Mucosa of rectum (tissue), 2 donors: ENCODE measurements around the gene CHEK1.

ENCODE experiments used
- H3K27ac ChIP-seq, 2 donors: one replicate each; pipeline ENCODE4 v1.7.0; 2013; ENCODE audit warnings: inconsistent platforms in 2 of 2, low read depth in 2 of 2, low read length in 2 of 2
- H3K27me3 ChIP-seq, 2 donors: one replicate each; pipeline ENCODE4 v1.7.0; 2013; ENCODE audit warnings: low read length in 2 of 2; ENCODE audit not compliant: control insufficient read depth in 2 of 2, insufficient read depth in 2 of 2
- H3K36me3 ChIP-seq, 2 donors: one replicate each; pipeline ENCODE4 v1.7.0; 2013; ENCODE audit warnings: low read length in 2 of 2; ENCODE audit not compliant: control insufficient read depth in 2 of 2, insufficient read depth in 2 of 2
- H3K4me1 ChIP-seq, 2 donors: one replicate each; pipeline ENCODE4 v1.7.0; 2013; ENCODE audit warnings: low read length in 2 of 2, mild to moderate bottlenecking in 1 of 2; ENCODE audit not compliant: control insufficient read depth in 2 of 2, insufficient read depth in 2 of 2
- H3K4me3 ChIP-seq, 2 donors: one replicate each; pipeline ENCODE4 v1.7.0; 2013; ENCODE audit warnings: low read length in 2 of 2
- H3K9ac ChIP-seq, 2 donors: one replicate each; pipeline ENCODE4 v1.7.0; 2013; ENCODE audit warnings: low read length in 2 of 2, low read depth in 1 of 2, mild to moderate bottlenecking in 1 of 2
- H3K9me3 ChIP-seq, 2 donors: one replicate each; pipeline ENCODE4 v1.7.0; 2013; ENCODE audit warnings: low read length in 2 of 2; ENCODE audit not compliant: control insufficient read depth in 2 of 2
- donor health status: healthy.
- donor health status: Normal muscosa, but diverticular disease.

CHEK1 gene

GRCh38 chr11:125625225-125625629 is 264 bp downstream of the CHEK1 start:
- Histone ChIP-seq H3K4me3 (peak overlapping the region; percentile 80 to 92), H3K36me3 (peaks cover 12% of the 10 kb centered on the region in 2 donors), H3K27me3 (no peaks in the 10 kb centered on the region), H3K4me1 (peaks cover 9 to 13% of the 10 kb centered on the region in 2 donors), H3K9ac (peak overlapping the region; percentile 89 to 90), H3K27ac (peak overlapping the region; percentile 94 to 98), H3K9me3 (no peaks in the 10 kb centered on the region)

DNA sequence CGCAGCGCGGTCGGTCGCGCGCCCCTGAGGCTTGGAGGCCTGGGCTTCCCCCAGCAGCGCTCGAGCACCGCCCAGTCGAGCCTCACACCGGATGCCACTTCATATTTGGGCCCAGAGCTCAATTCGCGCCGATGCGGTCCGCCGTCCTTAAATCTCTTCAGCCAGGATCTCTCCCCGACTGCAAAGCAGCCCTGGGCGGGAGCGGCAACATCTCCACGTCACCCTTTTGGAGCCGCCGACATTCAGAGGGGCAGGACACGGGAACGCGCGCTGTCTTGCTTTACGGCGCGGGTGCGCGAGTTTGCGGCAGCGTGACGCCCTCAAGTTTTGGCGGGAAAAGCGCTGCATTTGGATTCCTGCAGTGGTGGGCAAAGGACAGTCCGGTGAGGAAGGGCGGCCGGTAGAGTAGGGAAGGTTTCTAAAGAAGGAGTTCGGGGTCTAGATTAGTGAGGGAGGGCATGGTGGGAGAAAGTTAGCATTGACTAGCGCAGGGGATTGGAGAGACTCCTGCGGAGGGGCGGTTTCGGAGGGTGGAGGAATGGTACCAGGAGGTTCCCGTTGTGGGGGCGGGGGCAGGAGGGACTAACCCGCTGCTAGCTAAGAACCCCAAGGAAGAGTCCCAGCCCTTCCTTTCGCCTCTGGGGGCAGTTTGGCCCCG is 796 bp downstream of the CHEK1 start:
- peak overlapping the region; percentile 80 to 92 for H3K4me3 ChIP-seq
- peak overlapping the region; percentile 94 to 98 for H3K27ac ChIP-seq
- no peaks in the 10 kb centered on the region for H3K9me3 ChIP-seq
- peak overlapping the region; percentile 89 to 90 for H3K9ac ChIP-seq
- peaks cover 8% of the 10 kb centered on the region in 2 donors for H3K36me3 ChIP-seq
- H3K27me3 ChIP-seq, result no peaks in the 10 kb centered on the region
- peaks cover 9 to 13% of the 10 kb centered on the region in 2 donors for H3K4me1 ChIP-seq

DNA sequence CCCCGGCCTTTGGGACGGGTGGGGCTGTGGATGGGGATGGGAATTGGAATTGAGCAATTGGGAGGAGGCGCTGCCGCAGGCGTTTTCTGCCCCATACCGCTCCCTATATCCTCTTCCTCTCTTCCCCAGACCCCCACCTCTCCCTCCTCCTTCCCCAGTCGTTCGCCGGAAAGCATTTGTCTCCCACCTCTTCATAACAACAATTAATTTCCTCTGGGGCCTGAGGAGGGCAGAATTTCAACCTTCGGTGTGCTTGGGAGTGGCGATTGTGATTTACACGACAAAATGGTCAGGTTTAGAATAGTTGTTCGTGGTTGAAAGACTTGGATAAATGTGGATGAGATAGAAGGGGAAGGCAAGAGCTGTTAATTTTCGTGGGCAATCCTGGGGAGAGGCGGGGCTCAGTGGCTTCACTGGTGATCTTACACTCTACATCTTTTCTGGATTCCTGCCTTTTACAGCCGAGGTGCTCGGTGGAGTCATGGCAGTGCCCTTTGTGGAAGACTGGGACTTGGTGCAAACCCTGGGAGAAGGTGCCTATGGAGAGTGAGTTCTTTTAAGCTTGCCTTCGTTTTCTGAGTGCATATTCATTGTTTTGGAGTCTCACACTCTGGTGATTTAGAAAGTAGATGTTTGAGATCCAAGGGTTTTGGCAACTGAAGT is 1.5 kb downstream of the CHEK1 start:
- Histone ChIP-seq H3K27ac (peak overlapping the region; percentile 94 to 98), H3K9ac (peak overlapping the region; percentile 89 to 90), H3K9me3 (no peaks in the 10 kb centered on the region), H3K4me3 (peak overlapping the region; percentile 80 to 92), H3K4me1 (peaks cover 9 to 13% of the 10 kb centered on the region in 2 donors), H3K36me3 (peaks cover 3 to 4% of the 10 kb centered on the region in 2 donors), H3K27me3 (no peaks in the 10 kb centered on the region)

- H3K4me3 ChIP-seq, result no peak overlapping the region
- no peak overlapping the region for H3K27ac ChIP-seq
- H3K9ac ChIP-seq, result no peak overlapping the region
- H3K27me3 ChIP-seq, result no peaks in the 10 kb centered on the region
- peaks cover 9 to 13% of the 10 kb centered on the region in 2 donors for H3K4me1 ChIP-seq
- no peaks in the 10 kb centered on the region for H3K9me3 ChIP-seq
- no peaks in the 10 kb centered on the region for H3K36me3 ChIP-seq
Observed at GRCh38 chr11:125627236-125627910, 2.4 kb downstream of the CHEK1 start.

GRCh38 chr11:125637840-125638239 is 12.9 kb downstream of the CHEK1 start:
- Histone ChIP-seq H3K9me3 (no peaks in the 10 kb centered on the region), H3K27me3 (no peaks in the 10 kb centered on the region), H3K4me3 (no peak overlapping the region), H3K36me3 (no peaks in the 10 kb centered on the region), H3K4me1 (peaks cover 0 to 2% of the 10 kb centered on the region in 2 donors), H3K27ac (no peak overlapping the region), H3K9ac (no peak overlapping the region)

DNA sequence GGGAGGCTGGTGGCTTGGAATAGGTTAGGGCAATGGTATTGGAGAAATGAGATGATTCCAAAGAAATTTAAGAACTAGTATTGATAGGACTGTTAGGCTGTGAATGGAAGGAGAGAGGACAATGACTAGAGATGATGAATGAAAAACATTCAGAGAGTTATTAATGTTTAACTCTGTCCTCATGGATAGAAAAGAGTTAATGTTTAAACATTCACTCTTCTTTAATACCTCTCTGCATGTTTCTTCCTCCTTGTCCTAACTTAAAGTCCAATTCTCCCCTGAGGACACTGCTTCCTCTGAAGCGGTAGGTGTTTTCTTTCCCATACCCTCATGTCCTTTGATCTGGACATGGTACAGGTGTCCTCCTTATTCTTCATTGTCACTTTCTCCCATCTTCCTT is 13.4 kb downstream of the CHEK1 start:
- Histone ChIP-seq H3K27ac (no peak overlapping the region), H3K4me1 (peaks cover 0 to 2% of the 10 kb centered on the region in 2 donors), H3K27me3 (no peaks in the 10 kb centered on the region), H3K9ac (no peak overlapping the region), H3K36me3 (no peaks in the 10 kb centered on the region), H3K9me3 (no peaks in the 10 kb centered on the region), H3K4me3 (no peak overlapping the region)

- no peak overlapping the region for H3K27ac ChIP-seq
- no peak overlapping the region for H3K4me3 ChIP-seq
- no peaks in the 10 kb centered on the region for H3K9me3 ChIP-seq
- H3K27me3 ChIP-seq, result no peaks in the 10 kb centered on the region
- no peaks in the 10 kb centered on the region for H3K4me1 ChIP-seq
- H3K36me3 ChIP-seq, result peaks cover 0 to 5% of the 10 kb centered on the region in 2 donors
- H3K9ac ChIP-seq, result no peak overlapping the region
Observed at GRCh38 chr11:125645871-125646270, 20.9 kb downstream of the CHEK1 start.

- no peak overlapping the region for H3K27ac ChIP-seq
- no peaks in the 10 kb centered on the region for H3K9me3 ChIP-seq
- H3K4me3 ChIP-seq, result no peak overlapping the region
- H3K27me3 ChIP-seq, result no peaks in the 10 kb centered on the region
- H3K9ac ChIP-seq, result no peak overlapping the region
- no peaks in the 10 kb centered on the region for H3K4me1 ChIP-seq
- peaks cover 0 to 4% of the 10 kb centered on the region in 2 donors for H3K36me3 ChIP-seq
Observed at GRCh38 chr11:125649465-125650166, 24.7 kb downstream of the CHEK1 start.

DNA sequence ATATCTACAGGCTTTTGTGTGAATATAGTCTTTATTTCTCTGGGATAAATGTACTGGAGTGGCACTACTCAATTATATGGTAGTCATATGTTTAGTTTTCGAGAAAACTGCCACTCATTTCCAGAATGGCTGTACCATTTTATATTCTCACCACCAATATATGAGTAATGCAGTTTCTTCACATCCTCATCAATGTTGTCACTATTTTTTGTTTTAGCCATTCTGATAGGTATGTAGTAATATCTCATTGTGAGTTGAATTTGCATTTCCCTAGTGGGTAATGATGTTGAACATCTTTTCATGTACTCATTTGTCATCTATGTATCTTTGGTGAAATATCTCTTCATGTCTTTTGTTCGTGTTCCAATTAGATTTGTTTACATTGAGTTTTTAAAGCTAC is 37.7 kb downstream of the CHEK1 start:
- Histone ChIP-seq H3K36me3 (no peaks in the 10 kb centered on the region), H3K27ac (no peak overlapping the region), H3K4me1 (no peaks in the 10 kb centered on the region), H3K4me3 (no peak overlapping the region), H3K27me3 (no peaks in the 10 kb centered on the region), H3K9ac (no peak overlapping the region), H3K9me3 (no peaks in the 10 kb centered on the region)

DNA sequence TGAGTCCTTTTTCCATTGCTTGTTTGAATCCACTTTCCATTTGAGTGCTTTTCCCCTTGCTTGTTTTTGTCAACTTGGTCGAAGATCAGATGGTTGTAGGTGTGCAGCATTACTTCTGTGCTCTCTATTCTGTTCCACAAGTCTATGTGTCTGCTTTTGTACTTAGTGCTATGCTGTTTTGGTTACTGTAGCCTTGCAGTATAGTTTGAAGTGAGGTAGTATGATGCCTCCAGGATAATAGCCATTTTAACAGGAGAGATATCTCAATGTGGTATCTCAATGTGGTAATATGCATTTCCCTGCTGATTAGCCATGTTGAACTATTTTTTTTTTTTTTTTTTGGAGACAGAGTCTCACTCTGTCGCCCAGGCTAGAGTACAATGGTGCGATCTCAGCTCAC is 38.9 kb downstream of the CHEK1 start:
- Histone ChIP-seq H3K36me3 (no peaks in the 10 kb centered on the region), H3K9ac (no peak overlapping the region), H3K4me1 (no peaks in the 10 kb centered on the region), H3K4me3 (no peak overlapping the region), H3K27me3 (no peaks in the 10 kb centered on the region), H3K9me3 (no peaks in the 10 kb centered on the region), H3K27ac (no peak overlapping the region)
